Stimulated activated CD4-positive, alpha-beta T cell treated with anti-CD3 and anti-CD28 coated beads, TNF-alpha, amount 100 ng/mL, for 24 hours (primary cell): Measurements from ENCODE around the gene C1orf21.
"Not testable (repeated sequence)": the region's sequence is repeated elsewhere in the genome, so short reads cannot be mapped to it uniquely, and the experiment has no call there.

Experiments
- DNase-seq, 3 experiments: peaks; one replicate each; pipeline ENCODE4 v3.0.0-alpha.2; 2020; ENCODE audit warnings: low read depth in 3 of 3

Gene C1orf21, protein sequence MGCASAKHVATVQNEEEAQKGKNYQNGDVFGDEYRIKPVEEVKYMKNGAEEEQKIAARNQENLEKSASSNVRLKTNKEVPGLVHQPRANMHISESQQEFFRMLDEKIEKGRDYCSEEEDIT

DNA sequence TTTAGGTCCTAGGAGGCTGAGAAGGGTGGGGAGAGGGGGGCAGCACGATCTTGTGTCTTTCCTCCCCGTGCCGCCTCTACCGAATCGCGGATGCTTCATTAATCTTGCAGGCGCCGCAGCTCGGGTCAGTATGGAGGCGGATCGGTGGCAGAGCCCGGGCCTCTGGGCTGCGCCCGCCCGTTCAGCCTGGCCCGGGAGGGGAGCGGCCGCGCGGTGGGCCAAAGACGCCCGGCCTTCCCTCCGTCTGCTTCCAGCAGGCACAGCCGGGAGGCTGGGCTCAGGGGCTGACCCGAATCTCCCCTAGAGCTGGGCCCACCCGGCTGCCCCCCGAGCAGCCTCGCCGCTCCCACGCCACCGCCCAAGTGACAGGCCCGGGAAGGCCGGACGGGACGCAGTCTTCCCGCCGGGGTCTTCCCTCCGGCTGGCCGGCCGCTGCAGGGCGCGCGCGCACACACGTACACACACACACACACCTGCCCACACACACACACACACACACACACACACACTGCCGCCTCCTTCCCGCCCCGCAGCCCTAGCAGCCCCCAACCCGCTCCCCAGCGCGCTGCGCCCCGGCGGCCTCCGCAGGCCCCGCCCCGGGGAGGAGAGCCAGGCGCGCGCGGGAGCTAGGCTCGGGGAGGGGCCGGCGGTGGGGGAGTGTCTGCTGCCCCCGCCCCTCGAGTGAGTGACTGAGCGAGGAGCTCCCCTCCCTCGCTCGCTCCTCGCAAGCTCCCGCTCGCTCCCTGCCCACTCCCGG, at the start of gene C1orf21:
C1orf21 (plus strand) TSS at position 718 of the 757 bp plus-strand sequence. CDS start 90,481 bp downstream, outside the sequence.
- peak; percentile 34 to 76 (median 42) for DNase-seq

DNA sequence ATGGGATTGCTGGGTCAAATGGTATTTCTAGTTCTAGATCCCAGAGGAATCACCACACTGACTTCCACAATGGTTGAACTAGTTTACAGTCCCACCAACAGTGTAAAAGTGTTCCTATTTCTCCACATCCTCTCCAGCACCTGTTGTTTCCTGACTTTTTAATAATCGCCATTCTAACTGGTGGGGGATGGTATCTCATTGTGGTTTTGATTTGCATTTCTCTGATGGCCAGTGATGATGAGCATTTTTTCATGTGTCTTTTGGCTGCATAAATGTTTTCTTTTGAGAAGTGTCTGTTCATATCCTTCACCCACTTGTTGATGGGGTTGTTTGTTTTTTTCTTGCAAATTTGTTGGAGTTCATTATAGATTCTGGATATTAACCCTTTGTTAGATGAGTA, 49.0 kb upstream of the C1orf21 start:
- DNase-seq: not testable (repeated sequence)

DNA sequence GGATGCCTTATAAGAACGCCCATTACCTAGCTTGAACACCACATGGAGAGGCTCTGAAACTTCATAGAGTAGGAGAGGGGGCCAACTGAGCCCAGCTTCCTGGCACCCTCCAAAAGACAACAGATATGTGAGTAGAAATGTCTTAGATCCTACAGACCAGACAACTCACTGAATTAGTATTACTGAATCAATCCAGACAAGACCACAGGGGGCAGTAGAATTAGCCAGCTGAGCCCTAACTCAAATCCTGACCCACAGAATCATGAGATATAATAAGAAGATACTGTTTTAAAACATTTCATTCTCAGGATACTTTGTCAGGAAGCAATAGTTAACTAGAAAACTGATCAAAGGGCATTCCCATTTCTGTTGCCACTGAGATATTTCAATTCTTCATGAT, 45.8 kb upstream of the C1orf21 start:
- no peak for DNase-seq

DNA sequence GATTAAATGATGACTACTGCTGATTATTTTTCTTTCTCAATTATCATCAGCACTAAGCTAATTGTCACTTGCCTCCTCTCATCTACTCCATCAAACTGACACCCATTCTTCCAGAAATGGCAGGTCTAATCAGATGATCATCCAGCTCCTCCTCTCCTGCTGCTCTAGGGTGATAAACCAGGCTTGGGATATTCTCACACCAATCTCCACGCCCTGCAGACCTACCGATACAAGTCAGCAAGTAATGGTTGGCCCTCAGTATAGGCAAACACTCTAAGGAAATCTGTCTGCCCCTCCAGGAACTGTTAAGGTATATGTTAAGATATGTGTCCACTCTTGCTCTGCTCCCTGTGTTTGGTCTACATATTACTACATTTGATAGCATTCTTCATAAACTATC, 36.3 kb upstream of the C1orf21 start:
- DNase-seq: no peak

DNA sequence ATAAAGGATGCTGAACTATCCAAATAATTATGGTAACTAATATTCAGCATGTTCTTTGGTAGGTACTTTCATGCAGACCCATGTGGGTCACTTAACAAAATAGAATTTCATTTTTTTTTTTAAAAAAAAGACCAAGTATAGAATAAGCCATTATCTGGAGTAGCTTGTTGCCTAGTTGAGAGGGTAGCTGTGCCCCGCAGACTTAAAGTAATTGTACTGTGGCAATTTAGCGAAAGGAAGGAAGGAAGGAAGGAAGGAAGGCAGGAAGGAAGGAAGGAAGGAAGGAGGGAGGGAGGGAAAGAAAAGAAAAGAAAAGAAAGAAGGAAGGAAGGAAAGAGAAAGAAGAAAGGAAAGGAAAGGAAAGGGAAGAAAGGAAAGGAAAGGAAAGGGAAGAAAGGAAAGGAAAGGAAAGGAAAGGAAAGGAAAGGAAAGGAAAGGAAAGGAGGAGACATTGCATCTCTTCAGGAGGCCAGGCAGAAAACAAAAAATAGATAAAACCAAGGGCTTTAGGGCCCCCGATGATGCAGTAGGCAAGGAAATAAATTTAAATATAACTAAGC, 35.3 kb upstream of the C1orf21 start:
- no peak for DNase-seq

DNA sequence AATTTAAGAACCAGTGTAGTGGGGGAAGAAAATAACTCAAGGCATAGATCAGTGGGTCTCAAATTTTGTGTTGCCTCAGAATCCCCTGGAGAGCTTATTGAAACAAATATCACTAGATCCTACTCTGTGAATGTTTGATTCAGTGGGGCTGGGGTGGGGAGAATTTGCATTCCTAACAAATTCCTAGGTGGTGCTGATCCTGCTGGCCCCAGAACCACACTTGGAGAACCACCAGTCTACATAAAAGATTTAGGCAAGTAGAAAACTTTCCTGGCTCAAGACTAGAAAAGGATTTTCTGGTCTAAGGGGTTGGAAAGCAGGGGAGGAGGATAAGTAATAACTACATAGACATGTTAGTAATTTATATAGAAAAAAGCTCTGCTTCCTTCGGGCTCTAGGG, 34.1 kb upstream of the C1orf21 start:
- no peak for DNase-seq

DNA sequence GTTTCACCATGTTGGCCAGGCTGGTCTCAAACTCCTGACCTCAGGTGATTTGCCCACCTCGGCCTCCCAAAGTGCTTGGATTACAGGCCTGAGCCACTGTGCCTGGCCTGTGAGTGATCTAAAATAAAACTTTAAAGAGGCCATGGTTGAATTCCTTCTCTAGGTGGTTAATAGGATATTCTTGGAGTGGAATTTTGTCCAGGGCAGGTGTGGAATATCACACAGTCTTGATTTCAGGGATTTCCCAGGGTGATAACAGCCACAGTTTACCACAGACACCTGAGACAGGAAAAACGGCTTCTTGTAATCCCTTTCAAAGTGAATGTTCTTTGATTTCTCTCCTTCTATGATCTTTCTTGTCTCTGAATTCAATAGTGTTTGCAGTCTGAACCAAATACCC, 32.1 kb upstream of the C1orf21 start:
- no peak for DNase-seq

DNA sequence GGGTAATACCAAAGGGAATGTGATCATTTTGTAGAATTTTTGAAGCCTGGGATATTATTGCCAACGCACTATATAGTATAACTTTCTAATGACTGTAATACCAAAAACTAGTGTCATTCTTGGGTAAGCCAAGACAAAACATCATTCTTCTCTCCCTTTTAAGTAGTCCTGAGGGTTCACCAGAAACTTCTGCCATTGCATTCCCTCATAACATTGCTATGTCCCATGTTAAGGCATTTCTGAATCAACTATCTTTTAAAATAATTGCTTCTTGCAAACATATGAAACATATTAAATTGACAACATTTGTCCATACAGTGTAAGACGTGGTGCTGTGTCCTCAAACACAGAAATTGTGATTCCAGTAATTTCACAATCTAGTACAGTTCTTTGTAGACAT, 29.9 kb upstream of the C1orf21 start:
- DNase-seq: no peak

DNA sequence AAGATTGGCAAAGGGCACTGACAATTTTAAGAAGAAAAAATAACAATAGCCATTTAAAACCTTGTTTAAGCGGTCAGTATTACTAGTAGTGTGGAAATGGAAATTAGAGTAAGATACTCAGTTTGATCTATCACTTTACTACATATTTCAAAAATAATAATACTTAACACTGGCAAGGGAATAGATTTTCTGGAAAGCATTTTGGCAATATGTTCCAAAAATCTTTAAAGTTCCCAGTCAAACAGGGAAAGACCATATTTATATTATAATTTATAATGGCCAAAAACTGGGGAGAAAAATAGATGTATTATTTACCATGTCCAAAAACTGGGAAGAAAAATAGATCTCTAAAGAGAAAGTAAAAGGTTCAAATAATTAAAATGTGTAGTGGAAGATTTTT, 28.6 kb upstream of the C1orf21 start:
- DNase-seq: no peak

DNA sequence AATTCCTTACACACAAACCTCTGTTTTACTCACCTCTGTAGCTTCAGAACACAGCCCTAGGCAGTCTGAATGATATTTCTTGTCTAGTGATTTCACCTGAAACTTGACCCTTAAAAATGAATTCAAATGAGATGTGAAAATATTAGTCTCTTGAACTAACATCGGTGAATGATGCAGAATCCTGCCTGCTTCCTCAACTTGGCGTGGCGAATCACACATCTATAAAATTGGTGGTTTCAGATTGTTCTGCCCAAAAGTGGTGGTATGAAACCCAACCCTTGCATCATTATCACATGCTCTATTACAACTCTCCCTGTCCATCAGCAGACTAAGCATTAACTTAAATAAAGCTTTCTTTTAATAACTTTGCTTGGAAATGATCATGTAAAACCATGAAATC, 26.9 kb upstream of the C1orf21 start:
- DNase-seq: no peak

DNA sequence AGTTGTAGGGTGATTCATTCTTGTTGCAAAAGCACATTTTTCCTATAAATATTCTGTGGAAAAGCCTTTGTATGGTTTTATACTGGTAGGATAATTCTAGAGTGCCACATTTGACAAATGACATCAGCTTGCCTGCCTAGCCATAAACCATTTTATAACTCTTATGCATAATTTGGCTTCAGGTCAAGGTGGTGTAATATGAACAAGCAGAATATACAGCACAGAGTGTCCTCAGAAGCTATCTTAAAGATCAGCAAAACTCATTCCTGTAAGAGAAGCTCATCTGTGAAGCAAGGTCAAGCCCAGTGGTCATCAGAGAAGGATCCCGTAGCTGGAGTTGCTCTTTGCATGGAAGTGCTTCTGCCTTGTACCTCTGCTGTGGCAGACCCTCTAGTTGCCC, 24.0 kb upstream of the C1orf21 start:
- DNase-seq: no peak

DNA sequence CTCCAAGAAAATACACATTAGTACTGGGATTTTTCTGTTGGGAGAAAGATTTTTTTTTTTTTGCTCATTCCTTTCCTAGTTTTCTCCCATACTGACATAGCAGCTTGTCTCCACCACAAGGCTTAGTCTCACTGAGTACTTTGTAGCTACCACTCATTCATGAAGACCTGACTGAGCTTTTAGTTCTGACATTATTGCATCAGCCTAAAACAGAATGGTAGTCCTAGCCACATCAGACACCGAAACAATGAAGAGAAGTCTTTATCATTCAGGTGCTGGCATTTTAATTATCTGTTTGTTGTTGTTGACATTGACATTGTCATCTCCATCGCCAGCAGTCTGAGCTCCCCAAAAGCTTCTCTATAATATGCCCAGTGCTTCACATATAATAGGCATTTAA, 21.1 kb upstream of the C1orf21 start:
- DNase-seq: no peak

DNA sequence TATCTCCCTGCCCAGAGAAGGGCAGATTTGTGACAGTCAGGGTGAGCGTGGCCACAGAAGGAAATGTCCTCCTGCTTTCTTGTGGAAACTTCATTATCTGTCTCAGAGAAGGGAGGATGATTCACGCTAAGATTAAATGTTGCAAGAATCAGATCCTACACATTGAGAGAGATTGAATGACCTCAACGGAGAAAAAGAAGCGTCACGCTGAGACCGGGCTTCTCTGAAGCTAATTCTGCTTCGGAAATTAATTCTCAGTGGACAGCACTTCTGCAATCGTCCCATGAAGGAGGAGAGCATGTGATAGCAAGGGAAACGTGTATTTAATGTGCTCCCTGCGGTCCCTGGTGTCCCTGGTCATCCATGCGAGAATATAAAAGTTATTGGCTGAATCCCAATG, 19.8 kb upstream of the C1orf21 start:
- DNase-seq: no peak

DNA sequence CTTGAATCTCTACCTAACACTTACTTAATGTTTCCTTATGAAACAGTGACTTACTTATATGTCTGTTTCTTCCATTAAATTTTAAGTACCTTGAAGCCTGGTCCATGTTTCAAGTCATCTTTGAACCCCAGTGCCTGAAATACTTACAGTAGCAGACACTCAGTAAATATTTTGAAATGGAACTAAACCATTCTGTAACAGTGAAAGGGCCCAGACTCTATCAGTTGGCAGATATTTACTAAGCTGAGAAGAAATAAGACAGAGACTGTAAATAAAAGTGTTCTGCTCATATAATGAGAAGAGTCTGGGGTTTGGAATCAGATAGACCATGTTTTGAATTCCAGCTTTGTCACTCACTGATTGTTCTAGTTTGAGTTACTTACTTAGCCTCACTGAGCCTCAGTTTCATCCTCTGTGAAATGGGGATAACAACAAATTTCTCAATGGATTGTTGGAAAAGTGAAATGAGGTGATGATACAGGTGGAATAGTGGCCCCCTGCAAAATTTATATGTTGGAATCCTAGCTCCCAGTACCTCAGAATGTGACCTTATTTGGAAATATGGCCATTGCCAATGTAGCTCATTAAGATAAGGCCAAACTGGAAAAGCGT, 19.3 kb upstream of the C1orf21 start:
- no peak for DNase-seq

DNA sequence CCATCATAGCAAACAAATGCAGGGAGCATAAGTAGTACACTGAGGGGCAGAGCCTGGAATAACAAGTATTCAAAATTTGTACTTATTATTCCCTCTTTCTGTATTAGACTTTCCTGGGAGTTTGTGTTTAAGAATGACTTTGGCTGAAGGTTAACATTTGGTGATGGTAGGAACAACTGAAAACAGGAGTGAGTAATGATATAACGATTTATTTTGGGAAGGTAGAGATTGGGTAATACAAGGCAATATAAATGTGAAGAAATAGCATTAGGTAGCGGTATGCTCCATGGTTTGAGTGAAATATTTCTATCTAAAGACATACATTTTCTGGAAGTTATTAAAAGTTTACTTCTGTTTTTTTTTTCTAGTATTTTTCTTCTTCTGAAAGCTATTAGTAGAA, 18.5 kb upstream of the C1orf21 start:
- DNase-seq: no peak

DNA sequence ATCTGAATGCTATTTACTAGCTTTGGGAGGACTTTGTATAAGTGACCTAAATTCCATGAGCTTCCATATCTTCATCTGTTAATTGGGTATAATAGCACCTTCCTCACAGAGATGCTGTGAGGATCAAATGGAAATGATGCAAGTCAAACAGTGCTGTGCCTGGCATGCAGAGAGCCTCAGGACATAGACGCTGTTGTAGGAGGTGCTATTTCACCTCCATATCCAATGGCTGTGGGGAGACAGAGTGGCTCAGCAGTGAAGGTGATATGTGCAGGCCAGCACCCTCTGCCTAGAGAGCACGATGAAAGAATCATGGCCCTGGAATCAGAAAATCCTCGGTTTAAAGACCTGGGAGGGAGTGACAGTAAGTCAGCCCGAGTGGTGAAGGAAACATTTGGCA, 16.0 kb upstream of the C1orf21 start:
- no peak for DNase-seq

DNA sequence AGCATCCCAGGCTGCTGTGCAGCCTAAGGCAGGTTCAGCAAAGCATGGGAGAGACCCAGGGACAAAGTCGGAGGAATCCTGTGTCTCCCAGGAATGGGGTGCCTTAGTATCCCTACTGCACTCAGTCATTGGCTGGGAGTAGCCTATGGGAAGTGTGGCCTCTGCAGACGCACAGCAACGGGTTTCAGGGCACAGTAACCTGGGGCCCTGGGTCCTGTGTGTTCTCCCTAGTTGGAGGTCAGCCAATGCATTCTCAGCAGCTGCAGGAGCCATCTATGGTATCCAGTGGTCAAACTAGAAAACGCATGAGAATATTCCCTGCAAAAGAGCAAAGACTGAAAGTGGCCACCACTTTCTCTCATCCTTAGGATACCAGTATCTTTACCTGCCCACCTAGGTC, 13.7 kb upstream of the C1orf21 start:
- no peak for DNase-seq

DNA sequence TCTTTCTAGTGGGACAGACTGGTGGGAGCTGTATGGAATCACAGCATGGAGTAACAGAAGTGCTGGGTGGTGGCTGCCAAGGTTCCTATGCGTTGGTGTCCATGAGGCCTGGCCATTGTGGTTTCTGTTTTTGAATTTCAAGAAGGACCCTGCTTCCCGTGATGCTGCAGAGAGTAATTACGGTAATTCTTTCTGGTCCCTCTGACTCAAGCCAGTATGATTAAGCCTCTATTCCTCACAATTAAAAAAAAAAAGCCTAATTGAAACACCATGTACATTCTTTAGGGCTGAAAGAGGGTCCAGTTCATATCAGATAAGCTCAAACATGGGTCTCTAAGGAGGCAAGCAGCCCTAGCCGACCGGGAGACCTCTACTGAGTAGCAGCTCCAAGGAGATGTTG, 10.5 kb upstream of the C1orf21 start:
- DNase-seq: no peak

DNA sequence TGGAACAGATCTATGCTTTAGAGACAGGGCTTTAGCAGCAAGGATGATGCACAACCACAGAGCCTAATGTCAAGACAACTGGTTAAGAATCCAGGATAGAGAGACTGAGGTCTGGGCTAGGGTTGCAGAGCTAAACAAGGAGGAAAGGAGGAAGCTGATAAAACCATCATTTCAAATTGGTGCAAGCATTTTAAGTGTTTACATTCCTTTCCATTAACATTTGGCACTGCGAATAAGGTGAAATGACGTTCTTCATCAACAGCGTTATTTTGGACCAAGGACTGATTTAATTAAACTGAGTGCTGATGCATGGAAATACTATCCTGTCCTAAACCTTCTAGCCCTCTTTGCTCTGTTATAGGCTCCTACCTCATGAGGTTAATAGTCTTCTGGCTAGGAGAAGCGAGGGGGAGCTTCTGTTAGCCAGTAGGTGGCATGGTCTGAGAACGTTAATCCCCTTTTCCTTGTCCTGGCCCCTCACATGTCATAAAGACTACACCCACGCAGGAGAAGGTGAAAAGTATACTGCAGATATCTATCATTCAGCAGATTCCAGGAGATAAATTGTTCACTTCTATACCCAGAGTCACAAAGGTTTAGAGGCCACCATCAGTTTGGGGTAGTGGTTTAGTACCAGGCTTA, 7.6 kb upstream of the C1orf21 start:
- no peak for DNase-seq

DNA sequence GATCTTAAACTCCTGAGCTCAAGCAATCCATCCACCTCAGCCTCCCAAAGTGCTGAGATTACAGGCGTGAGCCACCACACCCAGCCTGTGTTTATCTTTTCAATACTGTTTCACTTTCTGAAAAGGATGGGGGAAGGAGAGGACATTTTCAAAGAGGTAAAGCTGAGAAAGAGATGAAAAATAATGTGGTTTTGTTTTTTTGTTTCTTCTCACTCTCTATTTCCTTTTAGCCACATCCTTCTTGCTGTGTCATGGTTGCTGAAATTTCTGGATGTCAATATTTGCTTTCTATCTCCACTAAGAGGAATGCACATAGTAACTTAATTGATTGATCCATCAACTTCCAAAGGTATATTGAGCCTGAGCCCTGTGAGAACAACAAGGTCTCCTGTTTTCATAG, 6.4 kb upstream of the C1orf21 start:
- no peak for DNase-seq

DNA sequence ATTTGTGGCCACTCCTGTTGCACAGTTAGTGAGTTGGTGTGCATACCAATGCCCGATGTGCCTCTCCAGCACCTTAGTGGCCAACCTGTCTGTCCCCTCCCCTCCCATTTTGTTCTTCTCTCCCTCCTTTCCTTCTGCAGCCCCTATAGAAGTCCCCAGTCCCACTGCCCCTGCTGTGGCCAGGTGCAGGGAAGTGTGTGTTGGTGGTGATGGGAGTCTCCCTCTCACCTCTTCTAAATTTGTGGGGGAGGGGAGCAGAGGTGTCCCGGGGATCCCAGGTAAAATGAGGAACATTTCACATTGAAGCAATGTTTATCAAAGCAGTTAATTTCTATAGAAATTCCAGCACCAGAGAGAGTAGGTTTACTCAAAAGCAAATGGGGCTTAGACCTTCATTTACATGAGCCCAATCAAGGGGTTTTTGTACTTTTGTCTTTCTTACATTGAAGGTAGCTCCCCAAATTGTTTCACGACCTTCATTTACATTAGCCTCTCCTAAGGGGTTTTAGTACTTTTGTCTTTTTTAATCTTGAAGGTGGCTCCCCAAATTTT, 3.0 kb upstream of the C1orf21 start:
- no peak for DNase-seq

DNA sequence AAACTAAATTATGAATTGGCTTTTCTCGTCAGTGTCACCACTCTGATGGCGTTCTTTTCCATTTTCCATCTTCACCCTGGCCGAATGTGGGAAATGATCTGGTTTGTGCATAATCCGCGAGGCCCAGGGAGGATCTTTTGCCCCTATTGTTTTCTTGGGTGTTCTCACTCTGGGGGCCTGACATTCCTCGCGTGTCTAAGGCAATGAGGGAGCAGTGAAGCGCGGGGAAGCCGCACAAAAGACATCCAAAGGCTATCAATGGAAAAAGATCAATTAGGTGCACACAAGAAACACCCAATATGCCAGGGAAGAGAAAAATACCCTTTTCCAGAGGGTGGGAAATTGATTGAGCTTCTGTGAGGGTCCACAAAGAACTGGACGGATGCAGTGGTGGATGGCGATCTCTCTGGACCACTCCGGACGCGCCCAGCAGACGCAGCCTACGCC, 941 bp upstream of the C1orf21 start:
- DNase-seq: no peak
